HUES6 (cell line): ENCODE measurements around the gene SNAP23.

Experiments used
- H3K27ac ChIP-seq: 2 replicates; pipeline ENCODE4 v1.7.0; 2013; ENCODE audit warnings: low read depth, mild to moderate bottlenecking, low read length, inconsistent platforms
- H3K27me3 ChIP-seq: 2 replicates; pipeline ENCODE4 v1.6.1; 2013; ENCODE audit warnings: low read length; ENCODE audit not compliant: control insufficient read depth, insufficient read depth
- H3K36me3 ChIP-seq: 2 replicates; pipeline ENCODE4 v1.6.1; 2013; ENCODE audit warnings: low read length; ENCODE audit not compliant: control insufficient read depth, insufficient read depth
- H3K4me1 ChIP-seq: 2 replicates; pipeline ENCODE4 v1.6.1; 2013; ENCODE audit warnings: low read length; ENCODE audit not compliant: control insufficient read depth, insufficient read depth
- H3K4me3 ChIP-seq: 2 replicates; pipeline ENCODE4 v1.5.1; 2013; ENCODE audit warnings: low read depth, low read length
- H3K9ac ChIP-seq: one replicate; pipeline ENCODE4 v1.6.1; 2013; ENCODE audit warnings: mild to moderate bottlenecking, low read length
- H3K9me3 ChIP-seq: 2 replicates; pipeline ENCODE4 v1.6.1; 2013; ENCODE audit warnings: low read depth, low read length; ENCODE audit not compliant: control insufficient read depth, insufficient read depth

The SNAP23 gene

GRCh38 chr15:42575188-42576039 lies 80.0 kb downstream of the SNAP23 start, which contains the start of gene STARD9:
Gene STARD9, plus strand, starts transcription at chr15:42575606. Its CDS starts 110 bp downstream, at chr15:42575716.
- Histone ChIP-seq H3K4me1 (peaks cover 6% of the 10 kb centered on the region; the same call in 1 of the 2 replicates), H3K9me3 (no peaks in the 10 kb centered on the region), H3K4me3 (peak within 1 kb of the TSS; percentile 79), H3K9ac (peak within 1 kb of the TSS; percentile 50), H3K27me3 (peaks cover 32% of the 10 kb centered on the region), H3K36me3 (no peaks in the 10 kb centered on the region), H3K27ac (no peak within 1 kb of the TSS)

DNA sequence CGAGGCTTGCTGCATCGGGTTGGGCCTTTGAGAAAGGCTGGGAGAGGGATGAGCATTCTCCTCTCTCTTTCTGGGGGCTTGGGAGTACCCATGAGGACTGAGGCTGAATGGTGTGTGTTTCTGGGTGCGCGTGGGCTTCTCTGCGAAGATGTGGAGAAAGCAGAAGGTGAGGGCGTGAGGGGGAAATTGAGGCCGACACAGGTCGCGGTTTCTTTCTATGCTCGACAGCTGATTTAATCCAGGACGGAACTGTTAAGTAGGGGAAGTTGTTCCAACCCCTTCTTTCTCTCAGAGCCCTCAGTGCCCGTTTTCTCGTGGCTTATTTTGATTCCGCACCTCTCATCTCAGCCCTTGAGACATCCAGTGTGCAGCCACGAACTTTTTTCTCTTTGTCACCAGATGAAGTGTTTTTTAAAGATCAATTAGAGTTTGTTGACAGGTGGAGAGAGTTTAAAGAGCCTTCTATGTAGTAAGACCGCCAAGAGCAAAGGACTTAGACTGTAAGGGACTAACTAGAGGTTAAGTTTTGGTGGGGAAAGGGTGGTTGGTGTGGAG lies 80.7 kb downstream of the SNAP23 start:
- H3K9me3 ChIP-seq: no peaks in the 10 kb centered on the region
- peak overlapping the region; percentile 50 for H3K9ac ChIP-seq
- H3K36me3 ChIP-seq: no peaks in the 10 kb centered on the region
- peak overlapping the region; percentile 79 for H3K4me3 ChIP-seq
- peaks cover 38% of the 10 kb centered on the region for H3K27me3 ChIP-seq
- no peak overlapping the region for H3K27ac ChIP-seq
- peaks cover 10% of the 10 kb centered on the region; the same call in 1 of the 2 replicates for H3K4me1 ChIP-seq

- Histone ChIP-seq H3K27me3 (peaks cover 41% of the 10 kb centered on the region), H3K9me3 (no peaks in the 10 kb centered on the region), H3K4me3 (peak overlapping the region; percentile 79; the same call in 1 of the 2 replicates), H3K36me3 (no peaks in the 10 kb centered on the region), H3K4me1 (peaks cover 14% of the 10 kb centered on the region; the same call in 1 of the 2 replicates), H3K27ac (no peak overlapping the region), H3K9ac (no peak overlapping the region)
These were observed 81.3 kb downstream of the SNAP23 start for GRCh38 chr15:42576776-42577175.

GRCh38 chr15:42577514-42578031 lies 82.1 kb downstream of the SNAP23 start:
- Histone ChIP-seq H3K27me3 (peaks cover 44% of the 10 kb centered on the region), H3K27ac (no peak overlapping the region), H3K9me3 (no peaks in the 10 kb centered on the region), H3K4me3 (no peak overlapping the region), H3K4me1 (peaks cover 15% of the 10 kb centered on the region; the same call in 1 of the 2 replicates), H3K9ac (no peak overlapping the region), H3K36me3 (no peaks in the 10 kb centered on the region)

DNA sequence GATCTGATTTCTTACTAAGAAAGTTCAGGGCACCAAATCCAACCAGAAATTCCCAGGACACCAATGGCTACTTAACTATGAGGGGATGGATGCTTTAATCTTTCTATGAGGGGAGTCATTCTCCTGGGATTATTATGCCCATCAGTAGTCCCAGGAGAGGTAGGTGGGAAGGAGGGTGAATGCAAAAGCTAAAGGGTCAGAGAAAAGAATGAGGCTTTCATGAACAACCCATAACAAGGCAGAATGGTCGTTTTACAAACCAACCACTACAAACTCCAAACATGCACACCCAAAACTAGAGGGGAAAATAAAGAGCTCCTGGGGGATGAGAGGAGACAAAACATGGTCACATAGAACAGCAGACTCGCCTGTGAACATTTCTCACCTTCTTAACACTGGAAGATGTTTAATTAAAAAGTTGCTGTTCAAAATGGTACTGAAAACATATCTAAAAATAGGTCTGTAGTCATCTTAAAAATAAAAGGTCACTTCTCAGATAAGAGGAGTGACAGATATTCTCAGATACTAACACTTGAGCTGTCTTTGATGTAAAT lies 83.6 kb downstream of the SNAP23 start:
- peaks cover 43% of the 10 kb centered on the region for H3K27me3 ChIP-seq
- H3K36me3 ChIP-seq: no peaks in the 10 kb centered on the region
- H3K4me3 ChIP-seq: no peak overlapping the region
- H3K9me3 ChIP-seq: no peaks in the 10 kb centered on the region
- H3K27ac ChIP-seq: no peak overlapping the region
- H3K4me1 ChIP-seq: peaks cover 30% of the 10 kb centered on the region
- H3K9ac ChIP-seq: no peak overlapping the region

GRCh38 chr15:42581272-42581730 lies 85.9 kb downstream of the SNAP23 start:
- no peaks in the 10 kb centered on the region for H3K9me3 ChIP-seq
- peaks cover 32% of the 10 kb centered on the region for H3K27me3 ChIP-seq
- no peak overlapping the region for H3K27ac ChIP-seq
- H3K36me3 ChIP-seq: no peaks in the 10 kb centered on the region
- peak overlapping the region; percentile 56 for H3K9ac ChIP-seq
- peaks cover 32% of the 10 kb centered on the region for H3K4me1 ChIP-seq
- H3K4me3 ChIP-seq: peak overlapping the region; percentile 77
